AG10803 (cell line): ENCODE measurements around the gene HTRA1.

ENCODE experiments used
- DNase-seq: peaks from one replicate; pipeline ENCODE4 v3.0.0; 2010; ENCODE audit warnings: low read depth
- H3K4me3 ChIP-seq: 2 replicates; pipeline ENCODE4 v1.5.1; 2011; ENCODE audit warnings: mild to moderate bottlenecking, low read length, control low read depth
- TF ChIP-seq, protein P1 (sequence below): conservative IDR thresholded peaks from 2 replicates; pipeline ENCODE4 v1.5.1; 2011; ENCODE audit warnings: mild to moderate bottlenecking, low read length, control low read depth, inconsistent platforms

HTRA1 gene

DNA sequence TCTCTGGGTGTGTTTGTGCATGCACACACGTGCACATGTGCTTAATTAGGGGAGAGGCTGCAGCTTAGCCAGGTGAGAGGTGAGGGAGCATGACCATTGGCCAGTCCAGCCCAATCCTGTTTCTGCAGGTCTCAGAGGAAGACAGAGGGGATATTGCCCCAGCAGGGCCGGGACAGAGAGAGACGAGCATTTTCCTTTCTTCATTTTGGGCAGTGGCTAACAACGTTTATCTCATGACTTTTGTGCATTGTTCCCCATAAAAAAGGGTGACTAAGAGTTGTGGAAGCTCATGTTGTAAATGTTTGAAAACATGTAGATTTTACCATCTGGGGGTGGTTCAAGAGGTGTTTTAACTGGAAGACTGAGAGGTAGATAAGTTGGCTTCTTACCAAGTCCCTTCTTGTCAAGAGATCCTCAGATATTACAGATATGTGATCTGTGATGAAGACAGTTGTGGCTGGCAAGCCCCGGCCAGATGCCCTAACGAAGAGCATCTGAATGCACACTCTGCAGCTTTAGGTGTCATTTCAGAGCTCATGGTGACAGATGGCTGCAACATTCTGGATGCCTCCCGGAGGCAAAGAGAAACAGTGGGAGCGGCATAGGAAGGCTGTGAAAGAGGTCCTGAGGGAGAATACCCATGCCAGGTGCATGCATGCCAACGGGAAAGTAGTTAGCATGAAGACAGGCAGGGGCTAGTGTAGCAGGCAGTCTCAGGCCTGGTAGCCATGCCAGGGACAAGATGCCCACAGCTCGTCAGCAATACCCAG is 82.5 kb downstream of the HTRA1 start:
- DNase-seq: no peak
- TF ChIP-seq, protein P1, sequence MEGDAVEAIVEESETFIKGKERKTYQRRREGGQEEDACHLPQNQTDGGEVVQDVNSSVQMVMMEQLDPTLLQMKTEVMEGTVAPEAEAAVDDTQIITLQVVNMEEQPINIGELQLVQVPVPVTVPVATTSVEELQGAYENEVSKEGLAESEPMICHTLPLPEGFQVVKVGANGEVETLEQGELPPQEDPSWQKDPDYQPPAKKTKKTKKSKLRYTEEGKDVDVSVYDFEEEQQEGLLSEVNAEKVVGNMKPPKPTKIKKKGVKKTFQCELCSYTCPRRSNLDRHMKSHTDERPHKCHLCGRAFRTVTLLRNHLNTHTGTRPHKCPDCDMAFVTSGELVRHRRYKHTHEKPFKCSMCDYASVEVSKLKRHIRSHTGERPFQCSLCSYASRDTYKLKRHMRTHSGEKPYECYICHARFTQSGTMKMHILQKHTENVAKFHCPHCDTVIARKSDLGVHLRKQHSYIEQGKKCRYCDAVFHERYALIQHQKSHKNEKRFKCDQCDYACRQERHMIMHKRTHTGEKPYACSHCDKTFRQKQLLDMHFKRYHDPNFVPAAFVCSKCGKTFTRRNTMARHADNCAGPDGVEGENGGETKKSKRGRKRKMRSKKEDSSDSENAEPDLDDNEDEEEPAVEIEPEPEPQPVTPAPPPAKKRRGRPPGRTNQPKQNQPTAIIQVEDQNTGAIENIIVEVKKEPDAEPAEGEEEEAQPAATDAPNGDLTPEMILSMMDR: no peak
- no peak overlapping the region for H3K4me3 ChIP-seq

DNA sequence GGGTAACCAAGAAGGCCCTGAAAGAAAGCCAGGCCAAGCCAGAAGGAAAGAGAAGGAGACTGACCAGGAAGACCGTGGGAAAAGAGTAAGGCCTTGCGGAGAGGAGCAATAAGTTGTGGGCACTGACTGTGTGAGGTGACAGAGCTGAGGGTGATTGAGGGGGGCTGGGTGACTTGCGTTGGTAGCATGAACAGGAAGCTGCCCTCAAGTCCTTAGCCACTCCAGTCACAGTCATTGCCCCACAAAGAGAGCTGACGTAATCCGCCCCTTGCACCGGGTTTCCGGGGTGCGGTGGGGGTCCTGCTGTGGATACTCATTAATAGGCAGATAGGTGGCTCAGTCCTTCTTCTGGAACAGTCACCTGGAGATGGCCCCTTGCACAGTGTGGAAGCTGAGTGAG is 83.1 kb downstream of the HTRA1 start:
- TF ChIP-seq, protein P1: no peak
- no peak overlapping the region for H3K4me3 ChIP-seq
- no peak for DNase-seq

DNA sequence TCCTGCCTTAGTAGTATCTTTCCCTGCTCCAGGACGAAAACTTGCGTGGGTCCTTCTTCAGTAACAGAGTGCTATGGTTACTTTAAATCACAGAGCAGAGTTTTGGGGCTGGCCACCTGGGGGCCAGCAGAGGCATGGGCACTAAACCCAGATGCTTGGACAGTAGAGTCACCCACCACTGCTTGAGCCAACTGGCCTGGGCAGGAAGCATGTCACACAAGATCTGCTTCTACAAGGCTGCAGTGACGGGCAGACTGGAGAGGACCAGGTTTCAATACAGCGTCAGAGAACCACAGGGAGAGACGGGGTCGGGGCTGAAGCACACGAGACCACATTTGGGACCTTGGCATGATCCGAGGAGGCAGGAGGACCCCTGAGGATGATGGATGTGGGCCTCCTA is 84.9 kb downstream of the HTRA1 start:
- no peak overlapping the region for H3K4me3 ChIP-seq
- DNase-seq: no peak
- TF ChIP-seq, protein P1: no peak

DNA sequence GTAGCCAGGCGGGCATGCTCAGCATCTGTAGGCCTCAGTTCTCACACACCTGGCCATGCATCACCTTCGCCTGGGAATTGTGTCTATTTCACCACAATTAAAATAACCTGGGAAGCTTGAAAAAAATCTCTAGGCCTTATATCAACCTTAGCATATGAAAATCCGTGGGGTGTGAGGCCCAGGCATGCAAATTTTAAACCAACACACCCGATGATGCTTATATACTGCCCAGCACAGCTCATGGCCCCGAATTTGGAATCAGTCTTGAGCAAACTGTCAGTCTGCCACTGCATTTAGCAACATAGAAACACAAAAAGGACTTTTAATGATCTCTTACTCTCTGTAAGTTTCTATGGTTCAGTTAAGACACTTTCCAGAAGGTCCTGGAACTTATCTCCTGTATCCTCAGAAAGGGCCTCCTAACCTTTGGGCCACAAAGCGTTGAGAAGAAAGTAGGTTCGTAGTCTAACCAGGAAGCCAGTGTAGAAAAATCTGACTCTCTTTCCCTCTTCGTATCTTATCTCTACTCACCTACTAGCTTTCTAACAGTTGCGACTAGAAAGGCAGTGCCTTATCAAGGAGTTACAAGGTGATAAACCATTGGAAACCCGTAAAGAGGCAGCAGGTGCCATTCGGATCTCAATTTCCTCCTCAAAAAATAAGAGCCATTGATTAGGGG is 87.2 kb downstream of the HTRA1 start:
- TF ChIP-seq, protein P1: no peak
- no peak overlapping the region for H3K4me3 ChIP-seq
- no peak for DNase-seq

DNA sequence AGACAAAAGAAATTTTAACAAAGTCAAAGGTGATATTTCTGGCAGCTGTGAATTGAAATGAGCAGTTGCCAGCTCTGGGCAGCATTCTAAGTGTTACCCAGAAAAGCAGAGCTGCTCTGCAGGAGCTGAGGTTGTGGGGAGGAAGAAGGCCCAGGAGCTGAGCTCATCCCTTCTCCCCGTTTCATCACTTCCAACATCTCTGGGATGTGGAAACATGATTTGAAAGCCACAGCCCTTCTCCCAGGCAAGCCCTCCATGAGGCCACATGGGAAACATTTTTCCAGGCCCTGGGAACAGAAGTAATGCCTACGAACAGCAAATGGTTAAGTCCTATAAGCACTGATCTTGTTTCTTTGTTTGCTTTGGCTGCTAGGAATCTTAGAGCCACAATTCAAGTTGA is 88.3 kb downstream of the HTRA1 start:
- TF ChIP-seq, protein P1: no peak
- no peak overlapping the region for H3K4me3 ChIP-seq
- DNase-seq: peak; percentile 21

DNA sequence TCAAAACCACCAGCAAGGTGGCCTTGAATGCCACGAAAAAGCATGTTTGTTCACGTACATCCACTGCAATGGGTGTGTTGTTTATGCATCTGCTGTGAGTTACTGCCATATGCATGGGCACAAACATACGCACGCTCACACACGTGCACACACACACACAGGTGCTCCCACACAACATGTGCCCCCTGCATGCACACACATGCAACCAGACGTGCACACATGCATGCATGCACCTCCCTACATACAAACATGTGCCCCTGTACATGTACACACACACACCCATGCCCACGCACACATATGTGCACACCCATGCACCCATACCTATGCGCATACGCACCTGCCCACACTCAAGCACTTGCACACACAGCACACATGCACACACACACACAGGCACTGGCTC is 89.1 kb downstream of the HTRA1 start:
- TF ChIP-seq, protein P1: no peak
- H3K4me3 ChIP-seq: no peak overlapping the region
- DNase-seq: no peak

DNA sequence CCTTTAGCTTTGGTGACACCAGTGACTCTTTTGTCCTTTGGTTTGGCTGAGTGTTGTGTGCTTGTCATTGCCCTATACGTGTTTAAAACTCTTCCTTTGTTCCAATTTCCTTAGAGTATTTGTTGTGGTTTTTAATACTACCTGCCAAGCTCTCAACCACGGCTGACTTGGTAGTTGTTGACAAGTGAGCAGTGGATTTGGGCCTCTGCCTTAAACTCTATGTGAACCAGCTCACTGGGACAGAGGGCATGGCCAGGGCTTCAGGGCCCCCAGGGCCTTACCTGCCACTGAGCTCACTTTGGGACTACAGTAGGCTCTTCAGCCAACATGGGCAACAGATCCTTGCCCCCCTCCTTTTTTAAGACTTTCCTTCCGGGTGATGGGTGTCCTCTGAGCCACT is 89.6 kb downstream of the HTRA1 start:
- H3K4me3 ChIP-seq: no peak overlapping the region
- DNase-seq: no peak
- TF ChIP-seq, protein P1: no peak
